HCT116 (cell line): ENCODE measurements around the gene KCND1.

Experiments used
- CTCF ChIP-seq, 3 experiments: fragments of 200-600 bp in 1 of 3; sonication (generic) in 1 of 3; IDR thresholded peaks in 2 of 3; conservative IDR thresholded peaks in 1 of 3; 2 replicates each; pipeline ENCODE4 v1.5.1; 2012 to 2017; ENCODE audit warnings: low read depth in 2 of 3, low read length in 2 of 3, antibody characterized with exemption in 1 of 3, borderline replicate concordance in 1 of 3, control low read depth in 1 of 3, mild to moderate bottlenecking in 1 of 3, mixed read lengths in 1 of 3, mixed run types in 1 of 3, moderate library complexity in 1 of 3; ENCODE audit not compliant: insufficient read depth in 1 of 3
- POLR2AphosphoS5 ChIP-seq: IDR thresholded peaks from 2 replicates; pipeline ENCODE4 v1.6.1; 2011; ENCODE audit warnings: mild to moderate bottlenecking, low read depth, low read length, moderate library complexity

- TF ChIP-seq CTCF (IDR thresholded peaks at IDR 0.05 in 2 of 3, conservative IDR thresholded peaks at IDR 0.05 in 1 of 3; ENCODE audit: borderline replicate concordance in 1 of 3, insufficient read depth in 1 of 3, low read depth in 2 of 3, low read length in 2 of 3) (no peak), POLR2AphosphoS5 (peak; percentile 92)
These were observed 52.9 kb downstream of the KCND1 start, which contains the start of gene PIM2 for GRCh38 chrX:48918643-48919340.
